NCI-H2107 (cell line): ENCODE data around the gene PRKACG.
"Not testable (repeated sequence)": the region's sequence is repeated elsewhere in the genome, so short reads cannot be mapped to it uniquely, and the experiment has no call there.

Source experiments
- DNase-seq: peaks from one replicate; lab custom pipeline; 2025; lab: John Stamatoyannopoulos, UW

The PRKACG gene

DNA sequence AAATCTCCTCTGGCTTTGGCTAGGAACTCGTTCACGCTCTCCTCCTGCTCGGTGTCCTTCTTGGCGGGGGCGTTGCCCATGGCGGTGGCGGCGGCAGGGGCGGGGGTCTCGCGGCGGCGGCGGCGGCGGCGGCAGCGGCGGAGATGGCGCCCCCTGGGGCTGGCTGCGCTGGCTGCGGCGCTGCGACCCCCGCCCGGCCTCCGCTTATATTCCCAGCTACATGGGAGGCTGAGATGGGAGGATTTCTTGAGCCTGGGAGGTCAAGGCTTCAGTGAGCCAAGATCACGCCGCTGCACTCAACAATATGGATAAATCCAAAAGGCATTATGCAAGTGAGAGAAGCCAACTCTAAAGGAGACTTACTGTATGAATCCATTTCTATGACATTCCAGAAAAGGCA, at the start of gene PRKACG:
Gene PRKACG, minus strand, starts transcription at position 101 of the 400 bp plus-strand sequence. Its CDS starts 21 bp downstream, at position 80.
- DNase-seq, result no peak

DNA sequence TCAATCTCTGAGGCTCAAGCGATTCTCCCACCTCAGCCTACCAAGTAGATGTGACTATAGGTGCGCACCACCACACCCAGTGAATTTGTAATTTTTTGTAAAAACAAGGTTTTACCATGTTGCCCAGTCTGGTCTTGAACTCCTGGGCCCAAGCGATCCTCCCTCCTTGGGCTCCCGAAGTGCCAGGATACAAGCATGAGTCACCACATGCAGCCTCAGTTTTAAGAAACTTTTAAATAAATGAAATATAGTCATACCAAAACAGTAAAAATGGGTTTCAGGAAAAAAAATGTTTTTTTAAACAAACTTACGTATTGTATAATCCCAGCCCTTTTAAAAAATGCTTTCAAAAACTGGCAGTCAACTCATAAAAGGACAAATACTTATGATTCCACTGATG, 48.3 kb upstream of the PRKACG start:
- no peak for DNase-seq

DNA sequence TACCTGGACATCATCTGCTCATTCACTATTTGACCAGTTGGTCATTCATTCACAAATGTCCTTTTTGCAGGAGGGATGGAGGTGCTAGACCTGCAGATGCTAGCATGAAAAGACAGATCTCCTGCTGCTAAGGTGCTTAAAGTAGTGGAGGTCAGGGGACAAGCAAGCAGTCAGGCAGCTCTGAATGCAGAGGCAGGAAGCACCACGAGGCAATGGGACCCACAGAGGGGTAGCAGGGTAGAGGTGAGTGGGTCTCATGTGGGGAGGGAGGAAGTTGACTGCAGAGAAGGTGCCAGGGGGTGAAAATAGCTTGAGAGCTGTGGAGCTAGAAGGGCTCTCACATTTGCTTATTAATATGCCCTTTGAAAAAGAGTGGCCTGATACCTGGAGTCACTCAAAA, 46.9 kb upstream of the PRKACG start:
- no peak for DNase-seq

DNA sequence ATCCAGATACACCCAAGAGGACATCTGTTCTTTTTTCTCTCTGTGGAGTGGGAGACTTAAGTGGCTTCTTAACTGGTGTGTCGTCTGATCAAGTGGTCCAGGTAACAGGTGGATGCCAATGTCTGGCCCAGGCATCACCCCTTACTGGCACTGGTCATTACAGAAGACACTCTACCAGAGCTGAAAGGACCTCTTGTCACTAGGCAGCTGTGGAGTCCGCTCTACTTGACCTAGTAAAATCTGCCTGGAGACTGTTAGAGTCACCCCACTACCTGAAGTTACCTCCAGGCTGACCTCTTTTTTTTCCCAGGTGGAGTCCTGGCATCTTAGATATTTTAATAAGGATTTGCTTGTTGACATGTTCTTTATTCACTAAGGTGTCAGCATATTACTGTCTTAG, 44.2 kb upstream of the PRKACG start:
- no peak for DNase-seq

DNA sequence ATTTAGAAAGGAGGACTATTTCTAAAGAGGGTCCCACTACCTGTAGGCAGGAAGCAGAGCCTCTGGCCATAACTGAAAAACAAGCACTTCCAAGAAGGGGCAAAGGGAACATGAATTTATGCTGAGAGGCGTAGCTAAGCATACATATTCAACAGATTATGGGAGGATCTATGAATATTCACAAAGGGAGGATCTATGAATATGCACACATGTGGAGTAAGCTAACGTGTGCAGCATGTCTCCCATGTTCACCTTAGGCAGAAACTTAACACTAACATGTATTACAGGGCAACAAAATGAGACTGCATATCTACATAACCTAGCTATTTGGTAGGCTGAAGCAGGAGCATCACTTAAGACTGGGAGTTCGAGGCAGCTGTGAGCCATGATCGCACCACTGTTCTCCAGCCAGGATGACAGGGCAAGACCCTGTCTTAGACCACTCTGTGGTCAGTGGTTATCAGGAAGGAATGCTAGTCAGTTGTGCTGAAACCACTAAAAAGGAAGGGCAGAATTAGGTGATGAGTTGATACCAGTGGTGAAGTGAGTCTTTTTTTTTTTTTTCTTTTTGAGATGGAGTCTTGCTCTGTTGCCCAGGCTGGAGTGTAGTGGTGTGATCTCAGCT, 42.4 kb upstream of the PRKACG start:
- no peak for DNase-seq

DNA sequence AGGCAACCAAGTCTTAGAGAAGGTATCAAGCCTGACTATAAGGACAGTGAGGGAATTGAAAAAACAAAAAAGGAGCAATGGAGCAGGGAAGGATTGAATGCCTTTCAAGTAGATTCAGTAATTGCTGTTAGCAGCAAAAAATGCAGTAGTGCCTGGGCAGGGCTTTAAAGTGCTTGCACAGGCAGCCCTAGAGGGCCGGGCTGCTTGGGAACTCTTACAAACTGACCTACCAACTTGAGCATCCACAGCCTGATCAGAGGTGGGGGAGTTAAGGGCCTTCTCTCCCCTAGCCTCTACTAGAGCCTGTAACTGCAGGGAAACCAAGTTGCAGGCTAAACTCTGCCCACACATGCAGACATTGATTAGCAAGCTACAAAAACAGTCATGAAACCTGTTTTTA, 41.1 kb upstream of the PRKACG start:
- no peak for DNase-seq

DNA sequence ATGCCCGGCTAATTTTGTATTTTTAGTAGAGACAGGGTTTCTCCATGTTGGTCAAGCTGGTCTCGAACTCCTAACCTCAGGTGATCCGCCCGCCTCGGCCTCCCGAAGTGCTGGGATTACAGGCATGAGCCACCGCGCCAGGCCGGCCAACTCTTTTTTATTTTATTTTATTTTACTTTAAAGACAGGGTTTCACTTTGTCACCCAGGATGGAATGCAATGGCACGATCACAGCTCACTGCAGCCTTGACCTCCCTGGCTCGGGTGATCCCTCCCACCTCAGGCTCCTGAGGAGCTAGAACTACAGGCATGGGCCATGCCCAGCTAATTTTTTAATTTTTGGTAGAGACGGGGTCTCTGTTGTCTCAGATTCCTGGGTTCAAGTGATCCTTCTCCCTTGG, 37.0 kb upstream of the PRKACG start:
- DNase-seq, result not testable (repeated sequence)

DNA sequence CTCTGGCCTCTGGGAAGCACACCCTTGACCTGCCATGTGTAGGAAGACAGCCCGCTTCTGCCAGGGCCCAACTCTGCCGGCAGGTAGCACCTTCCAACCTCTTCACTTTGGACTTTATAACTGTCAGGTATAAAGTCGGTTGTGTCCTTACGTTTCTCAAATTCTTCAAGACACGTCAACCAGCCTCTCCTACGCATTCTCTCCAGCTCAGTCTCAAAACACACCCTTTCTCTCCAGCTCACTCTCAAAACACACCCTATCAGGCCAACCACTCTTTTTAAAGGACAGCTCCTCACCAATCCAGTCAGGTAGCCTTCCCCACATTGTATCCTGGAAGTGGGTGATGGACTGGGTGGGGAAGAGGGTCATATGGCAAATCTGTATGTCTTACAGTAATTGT, 35.2 kb upstream of the PRKACG start:
- no peak for DNase-seq

DNA sequence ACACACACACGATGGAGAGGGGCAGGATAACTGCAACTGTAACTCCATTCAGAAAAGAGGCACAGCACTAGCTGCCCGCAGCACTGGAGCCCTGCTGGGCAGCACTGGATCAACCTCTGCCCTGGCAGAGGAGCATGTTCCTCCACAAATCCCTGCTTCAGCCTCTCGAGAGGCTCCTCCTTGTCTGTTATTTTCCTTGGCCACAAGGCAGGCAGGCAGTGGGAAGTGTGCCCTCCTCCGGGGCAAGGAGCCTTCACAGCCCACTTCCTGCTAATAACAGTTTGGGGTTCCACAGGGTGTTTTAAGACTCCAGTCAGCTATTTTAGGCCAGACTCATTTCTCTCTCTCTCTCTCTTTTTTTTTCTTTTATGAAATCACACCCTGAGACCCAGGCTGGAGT, 33.5 kb upstream of the PRKACG start:
- no peak for DNase-seq

DNA sequence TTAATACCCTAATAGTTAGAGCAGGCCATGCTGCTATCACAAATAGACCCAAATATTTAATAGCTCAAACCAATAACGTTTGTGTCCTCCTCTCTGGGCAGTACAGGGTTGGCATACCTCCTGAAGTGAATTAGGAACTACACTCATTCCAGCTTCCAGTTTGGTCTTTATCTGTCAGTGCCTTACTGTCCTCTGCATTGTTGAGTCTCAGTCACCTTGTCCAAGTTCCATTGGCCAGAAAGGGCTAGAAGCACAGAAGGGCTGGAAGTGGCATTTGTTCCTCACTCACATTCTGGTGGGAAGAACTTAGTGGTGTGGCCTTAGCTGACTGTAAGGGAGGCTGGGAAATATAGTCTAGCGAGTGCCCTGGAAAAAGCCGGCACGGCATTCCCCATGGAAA, 32.8 kb upstream of the PRKACG start:
- no peak for DNase-seq

DNA sequence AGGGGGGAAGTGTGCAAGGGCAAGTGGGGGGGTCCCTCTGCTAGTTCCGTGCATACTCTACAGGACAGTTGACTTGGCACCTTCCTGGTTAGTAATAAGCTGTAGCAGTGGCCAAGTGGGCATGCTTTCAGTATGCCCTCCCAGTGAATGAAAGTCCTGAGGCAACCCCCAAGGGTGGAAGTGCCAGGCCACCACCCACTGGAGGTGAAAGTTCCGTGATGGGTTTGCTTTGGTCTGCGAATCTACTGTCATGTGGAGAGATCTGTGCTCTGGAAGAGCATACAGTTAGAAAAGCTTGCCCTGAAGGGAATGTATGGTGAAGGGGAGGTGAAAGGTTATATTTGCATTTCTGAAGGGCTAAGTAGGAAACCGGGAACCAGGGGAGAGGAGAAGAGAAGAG, 31.9 kb upstream of the PRKACG start:
- no peak for DNase-seq

DNA sequence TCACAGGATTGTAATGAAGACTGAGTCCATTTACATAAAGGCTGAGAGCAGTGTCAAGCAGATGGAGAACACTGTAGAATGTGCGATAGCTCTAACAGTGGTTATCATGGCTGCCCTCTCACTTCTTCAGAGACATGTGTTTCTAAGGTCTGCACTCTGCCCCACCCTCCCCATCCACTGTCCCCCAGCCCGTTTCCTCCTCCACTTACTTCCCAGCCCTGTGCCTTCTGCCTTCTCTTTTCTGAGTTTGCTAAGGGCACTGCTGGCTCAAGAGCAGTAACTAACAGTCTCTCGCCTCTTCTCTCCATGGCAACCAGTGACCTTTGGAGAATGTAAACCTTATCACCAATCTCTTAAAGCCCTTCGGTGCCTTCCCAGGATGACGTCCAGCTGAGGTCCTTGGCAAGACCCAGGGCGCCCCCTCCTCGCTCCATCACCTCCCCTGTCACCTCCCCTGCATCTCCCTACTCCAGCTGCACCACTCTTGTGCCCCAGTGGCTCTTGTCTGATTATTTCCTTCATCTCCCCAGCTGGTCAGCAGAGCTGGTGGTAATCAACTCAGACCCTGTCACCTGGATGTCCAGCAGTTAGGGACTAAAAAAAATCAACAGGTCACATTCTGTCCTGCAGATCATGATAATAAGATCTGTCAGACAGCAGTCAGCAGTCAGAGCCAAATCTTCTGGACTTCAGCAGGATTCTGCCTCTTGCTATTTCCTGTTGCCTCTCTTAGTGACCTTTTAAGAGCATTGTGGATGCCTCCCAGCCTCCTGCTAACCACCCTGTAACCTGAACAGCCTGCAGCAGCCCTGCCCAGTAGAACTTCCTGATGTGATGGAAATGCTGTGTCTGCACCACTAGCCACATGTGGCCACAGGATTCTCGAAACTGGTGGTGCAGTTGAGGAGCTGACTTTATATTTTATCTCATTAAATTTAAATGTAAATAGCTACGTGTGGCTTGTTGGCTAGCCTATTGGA, 30.6 kb upstream of the PRKACG start:
- DNase-seq, result no peak

DNA sequence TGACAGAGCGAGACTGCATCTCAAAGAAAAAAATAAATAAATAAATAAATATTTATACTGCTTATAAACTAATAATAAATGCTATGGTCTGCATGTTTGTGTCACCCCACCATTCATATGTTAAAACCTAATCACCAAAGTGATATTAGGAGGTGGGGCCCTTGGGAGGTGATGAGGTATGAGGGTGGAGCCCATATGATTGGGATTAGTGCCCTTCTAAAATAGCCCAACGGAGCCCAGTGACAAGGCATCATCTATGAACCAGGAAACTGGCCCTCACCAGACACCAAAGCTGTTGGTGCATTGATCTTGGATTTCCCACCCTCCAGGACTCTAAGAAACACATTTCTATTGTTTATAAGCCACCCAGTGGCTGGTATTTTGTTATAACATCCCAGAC, 26.7 kb upstream of the PRKACG start:
- DNase-seq, result no peak

DNA sequence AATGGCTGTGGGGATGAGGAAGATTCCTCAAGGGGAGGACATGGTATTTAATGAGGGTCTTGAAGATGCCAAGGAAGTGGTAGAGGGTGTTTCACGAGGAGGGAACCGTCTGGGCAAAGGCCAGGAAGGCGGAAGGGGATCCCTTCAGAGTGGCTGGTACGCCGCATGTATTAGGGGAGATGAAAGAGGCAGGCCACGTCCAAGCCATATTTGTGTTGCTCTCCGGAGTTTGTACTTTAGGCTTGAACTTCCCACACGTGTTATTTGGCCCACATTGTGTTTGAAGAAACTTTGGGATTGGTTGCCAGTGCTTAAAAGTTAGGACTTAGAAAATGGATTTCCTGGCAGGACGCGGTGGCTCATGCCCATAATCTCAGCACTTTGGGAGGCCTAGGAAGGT, 22.9 kb upstream of the PRKACG start:
- no peak for DNase-seq

DNA sequence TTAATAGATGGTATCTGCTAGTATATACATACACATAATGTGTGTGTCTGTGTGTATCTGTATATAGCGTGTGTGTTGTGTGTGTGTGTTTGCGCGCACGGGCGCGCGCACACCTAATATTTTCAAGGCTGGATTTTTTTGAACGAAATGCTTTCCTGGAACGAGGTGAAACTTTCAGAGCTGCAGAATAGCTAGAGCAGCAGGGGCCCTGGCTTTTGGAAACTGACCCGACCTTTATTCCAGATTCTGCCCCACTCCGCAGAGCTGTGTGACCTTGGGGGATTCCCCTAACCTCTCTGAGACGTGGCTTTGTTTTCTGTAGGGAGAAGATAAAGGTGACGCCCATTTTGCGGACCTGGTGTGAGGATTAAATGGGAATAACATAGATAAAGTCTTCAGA, 22.4 kb upstream of the PRKACG start:
- no peak for DNase-seq

DNA sequence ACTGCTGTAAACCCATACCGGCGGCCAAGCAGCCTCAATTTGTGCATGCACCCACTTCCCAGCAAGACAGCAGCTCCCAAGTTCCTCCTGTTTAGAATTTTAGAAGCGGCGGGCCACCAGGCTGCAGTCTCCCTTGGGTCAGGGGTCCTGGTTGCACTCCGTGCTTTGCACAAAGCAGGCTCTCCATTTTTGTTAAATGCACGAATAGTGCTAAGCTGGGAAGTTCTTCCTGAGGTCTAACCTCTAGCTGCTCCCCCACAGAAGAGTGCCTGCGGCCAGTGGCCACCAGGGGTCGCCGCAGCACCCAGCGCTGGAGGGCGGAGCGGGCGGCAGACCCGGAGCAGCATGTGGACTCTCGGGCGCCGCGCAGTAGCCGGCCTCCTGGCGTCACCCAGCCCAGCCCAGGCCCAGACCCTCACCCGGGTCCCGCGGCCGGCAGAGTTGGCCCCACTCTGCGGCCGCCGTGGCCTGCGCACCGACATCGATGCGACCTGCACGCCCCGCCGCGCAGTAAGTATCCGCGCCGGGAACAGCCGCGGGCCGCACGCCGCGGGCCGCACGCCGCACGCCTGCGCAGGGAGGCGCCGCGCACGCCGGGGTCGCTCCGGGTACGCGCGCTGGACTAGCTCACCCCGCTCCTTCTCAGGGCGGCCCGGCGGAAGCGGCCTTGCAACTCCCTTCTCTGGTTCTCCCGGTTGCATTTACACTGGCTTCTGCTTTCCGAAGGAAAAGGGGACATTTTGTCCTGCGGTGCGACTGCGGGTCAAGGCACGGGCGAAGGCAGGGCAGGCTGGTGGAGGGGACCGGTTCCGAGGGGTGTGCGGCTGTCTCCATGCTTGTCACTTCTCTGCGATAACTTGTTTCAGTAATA, 21.8 kb upstream of the PRKACG start, which contains the start of gene FXN:
Gene FXN, plus strand, starts transcription at position 315 of the 871 bp plus-strand sequence. Its CDS starts 31 bp downstream, at position 346.
- peak; percentile 42 for DNase-seq

DNA sequence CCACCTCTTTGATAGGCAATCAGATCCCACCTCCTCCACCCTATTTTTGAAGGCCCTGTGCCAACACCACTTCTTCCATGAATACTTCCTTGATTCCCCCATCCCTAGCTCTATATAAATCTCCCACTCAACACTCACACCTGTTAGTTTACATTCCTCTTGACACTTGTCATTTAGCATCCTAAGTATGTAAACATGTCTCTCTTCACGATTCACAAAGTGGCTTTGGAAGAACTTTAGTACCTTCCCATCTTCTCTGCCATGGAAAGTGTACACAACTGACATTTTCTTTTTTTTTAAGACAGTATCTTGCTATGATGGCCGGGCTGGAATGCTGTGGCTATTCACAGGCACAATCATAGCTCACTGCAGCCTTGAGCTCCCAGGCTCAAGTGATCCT, 20.2 kb upstream of the PRKACG start:
- DNase-seq, result no peak

DNA sequence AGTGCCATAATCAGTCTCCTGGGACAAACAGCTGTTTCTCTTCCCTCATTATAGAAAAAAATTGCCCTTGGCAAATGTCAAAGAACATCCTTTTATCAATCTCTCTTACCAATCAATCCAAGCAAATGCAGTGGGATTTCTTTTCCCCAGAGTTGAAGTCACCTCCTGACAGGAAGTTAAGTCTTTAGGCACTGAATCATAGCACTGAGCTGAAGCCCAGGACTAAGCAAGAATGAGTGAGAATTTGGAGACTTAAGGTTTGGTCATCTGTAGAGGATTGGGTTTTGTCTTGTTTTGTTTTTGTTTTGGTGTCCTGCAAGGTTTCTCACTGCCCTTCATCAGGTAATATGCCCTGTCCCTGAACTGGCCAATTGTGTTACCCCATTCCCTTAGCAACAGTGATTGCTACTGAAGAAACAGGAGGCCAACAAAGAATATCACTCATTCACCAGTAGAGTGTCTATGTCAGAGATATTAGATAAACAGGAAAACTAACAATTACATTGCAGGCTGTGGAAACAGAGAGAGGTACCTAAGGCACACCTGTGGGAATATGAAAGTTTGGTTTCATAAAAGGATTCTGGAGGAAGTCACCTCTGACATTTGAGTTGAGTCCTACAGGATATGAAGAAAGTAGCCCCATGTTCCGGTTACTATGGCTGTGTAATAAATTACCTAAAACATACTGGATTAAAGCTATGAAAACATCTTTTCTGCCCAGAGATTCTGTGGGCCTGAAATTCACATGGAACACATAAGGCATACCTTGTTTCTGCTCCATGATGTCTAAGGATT, 17.1 kb upstream of the PRKACG start:
- DNase-seq, result no peak

DNA sequence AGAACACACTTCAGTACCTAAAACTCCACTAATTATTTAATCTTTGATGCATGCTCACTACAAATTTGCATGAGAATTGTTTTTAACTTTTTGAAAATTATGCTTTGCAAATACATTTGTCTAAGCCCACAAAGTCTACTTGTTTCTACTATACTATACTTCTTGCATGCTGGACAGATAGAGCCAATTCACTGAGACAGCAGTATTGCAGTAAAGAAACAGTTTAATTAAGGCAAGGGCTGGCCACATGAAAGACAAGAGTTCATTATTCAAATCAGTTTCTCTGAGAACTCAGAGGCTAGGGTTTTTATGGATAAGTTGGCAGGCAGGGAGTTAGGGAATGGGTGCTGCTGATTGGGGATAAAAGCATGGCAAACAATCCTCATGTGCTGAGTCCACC, 15.6 kb upstream of the PRKACG start:
- DNase-seq, result no peak

DNA sequence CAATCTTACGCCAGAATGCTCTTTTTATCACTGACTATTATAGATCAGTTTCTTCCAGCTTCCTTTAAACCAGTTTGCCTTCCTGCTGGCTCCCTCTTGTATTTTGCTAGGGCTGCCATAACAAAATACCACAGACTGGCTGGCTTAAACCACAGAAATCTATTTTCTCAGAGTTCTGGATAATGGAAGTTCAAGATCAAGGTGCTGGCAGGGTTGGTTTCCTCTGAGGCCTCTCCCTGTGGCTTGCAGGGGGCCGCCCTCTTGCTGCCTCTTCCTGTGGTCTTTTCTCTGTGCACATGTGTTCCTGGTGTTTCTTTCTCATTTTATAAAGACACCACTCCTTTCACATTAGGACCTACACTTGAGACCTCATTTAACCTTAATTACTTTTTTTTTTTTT, 14.8 kb upstream of the PRKACG start:
- DNase-seq, result no peak

DNA sequence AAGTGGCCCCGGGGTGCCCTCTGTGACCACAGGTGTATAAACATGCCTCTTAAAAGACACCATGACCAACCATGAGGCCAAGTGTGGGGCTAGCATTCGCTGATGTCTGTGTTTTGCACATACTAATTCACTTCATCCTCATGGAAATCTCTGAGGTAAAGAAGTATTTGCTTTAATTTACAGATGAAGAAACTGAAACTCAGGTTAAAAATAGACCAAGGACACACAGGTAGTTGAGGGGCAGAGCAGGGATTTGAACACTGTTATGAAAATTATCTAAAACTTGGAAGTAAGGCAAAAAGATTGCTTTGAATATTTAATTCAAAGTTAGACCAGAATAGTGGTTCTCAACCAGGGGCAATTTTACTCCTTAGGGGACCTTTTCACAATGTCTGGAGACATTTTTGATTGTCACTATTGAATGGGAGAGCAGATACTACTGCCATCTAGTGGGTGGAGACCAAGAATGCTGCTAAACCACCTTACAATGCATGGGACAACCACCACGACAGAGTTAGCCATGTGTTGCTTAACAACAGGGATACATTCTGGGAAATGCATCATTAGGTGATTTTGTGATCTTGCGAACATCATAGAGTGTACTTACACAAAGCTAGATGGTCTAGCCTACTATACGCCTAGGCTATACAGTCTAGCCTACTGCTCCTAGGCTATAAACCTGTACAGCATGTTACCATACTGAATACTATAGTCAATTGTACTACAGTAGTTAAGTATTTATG, 13.6 kb upstream of the PRKACG start:
- peak; percentile 38 for DNase-seq
